ENCODE measurements around the gene TMEM54.

DNA sequence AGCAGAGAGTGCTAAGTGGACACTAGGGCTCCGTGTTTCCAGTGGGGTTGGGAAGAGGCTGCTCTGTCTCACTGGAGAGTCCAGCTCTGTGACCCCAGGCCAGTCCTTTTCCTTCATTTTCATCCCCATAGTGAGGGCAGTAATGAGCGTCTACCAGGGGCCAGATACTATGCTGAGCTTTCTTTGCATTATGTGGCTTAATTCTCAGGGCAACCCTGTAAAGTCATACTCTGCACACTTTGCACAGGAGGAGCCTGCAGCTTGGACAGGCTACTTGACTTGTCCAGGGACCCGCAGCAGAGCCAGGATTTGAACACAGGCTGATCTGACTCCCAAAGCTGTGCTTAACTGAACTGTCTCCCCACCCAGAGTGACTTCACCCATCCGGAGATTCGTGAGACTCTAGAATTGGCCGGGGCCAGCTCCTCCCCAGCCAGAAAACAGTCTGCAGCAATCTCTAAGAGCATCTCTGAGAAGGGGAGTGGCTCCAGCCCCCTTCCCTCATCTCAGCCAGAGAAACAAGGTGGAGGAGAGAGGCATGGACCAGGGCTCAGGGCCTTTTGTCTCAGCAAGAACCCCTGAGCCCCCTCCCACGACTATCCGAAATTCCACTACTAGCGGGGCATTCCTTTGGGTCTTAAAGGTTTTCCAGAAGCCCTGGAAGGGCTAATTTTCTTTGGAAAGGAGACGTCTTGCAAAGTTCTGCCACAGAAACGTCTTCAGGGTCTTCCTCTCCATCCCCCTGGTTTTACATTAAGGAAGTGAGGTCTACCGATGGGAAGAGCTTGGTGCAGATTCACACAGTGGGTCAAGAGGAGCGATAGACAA is 29.6 kb downstream of the TMEM54 start:
- TF ChIP-seq, protein P1, sequence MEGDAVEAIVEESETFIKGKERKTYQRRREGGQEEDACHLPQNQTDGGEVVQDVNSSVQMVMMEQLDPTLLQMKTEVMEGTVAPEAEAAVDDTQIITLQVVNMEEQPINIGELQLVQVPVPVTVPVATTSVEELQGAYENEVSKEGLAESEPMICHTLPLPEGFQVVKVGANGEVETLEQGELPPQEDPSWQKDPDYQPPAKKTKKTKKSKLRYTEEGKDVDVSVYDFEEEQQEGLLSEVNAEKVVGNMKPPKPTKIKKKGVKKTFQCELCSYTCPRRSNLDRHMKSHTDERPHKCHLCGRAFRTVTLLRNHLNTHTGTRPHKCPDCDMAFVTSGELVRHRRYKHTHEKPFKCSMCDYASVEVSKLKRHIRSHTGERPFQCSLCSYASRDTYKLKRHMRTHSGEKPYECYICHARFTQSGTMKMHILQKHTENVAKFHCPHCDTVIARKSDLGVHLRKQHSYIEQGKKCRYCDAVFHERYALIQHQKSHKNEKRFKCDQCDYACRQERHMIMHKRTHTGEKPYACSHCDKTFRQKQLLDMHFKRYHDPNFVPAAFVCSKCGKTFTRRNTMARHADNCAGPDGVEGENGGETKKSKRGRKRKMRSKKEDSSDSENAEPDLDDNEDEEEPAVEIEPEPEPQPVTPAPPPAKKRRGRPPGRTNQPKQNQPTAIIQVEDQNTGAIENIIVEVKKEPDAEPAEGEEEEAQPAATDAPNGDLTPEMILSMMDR (IDR thresholded peaks at IDR 0.05) = no peak
- no peak for TF ChIP-seq POLR2A (IDR thresholded peaks at IDR 0.05)

Measured in lower leg skin (tissue), 3 donors.